ENCODE results near the gene ZNF761.
"Not testable (repeated sequence)": the region's sequence is repeated elsewhere in the genome, so short reads cannot be mapped to it uniquely, and the experiment has no call there.

Gene ZNF761

DNA sequence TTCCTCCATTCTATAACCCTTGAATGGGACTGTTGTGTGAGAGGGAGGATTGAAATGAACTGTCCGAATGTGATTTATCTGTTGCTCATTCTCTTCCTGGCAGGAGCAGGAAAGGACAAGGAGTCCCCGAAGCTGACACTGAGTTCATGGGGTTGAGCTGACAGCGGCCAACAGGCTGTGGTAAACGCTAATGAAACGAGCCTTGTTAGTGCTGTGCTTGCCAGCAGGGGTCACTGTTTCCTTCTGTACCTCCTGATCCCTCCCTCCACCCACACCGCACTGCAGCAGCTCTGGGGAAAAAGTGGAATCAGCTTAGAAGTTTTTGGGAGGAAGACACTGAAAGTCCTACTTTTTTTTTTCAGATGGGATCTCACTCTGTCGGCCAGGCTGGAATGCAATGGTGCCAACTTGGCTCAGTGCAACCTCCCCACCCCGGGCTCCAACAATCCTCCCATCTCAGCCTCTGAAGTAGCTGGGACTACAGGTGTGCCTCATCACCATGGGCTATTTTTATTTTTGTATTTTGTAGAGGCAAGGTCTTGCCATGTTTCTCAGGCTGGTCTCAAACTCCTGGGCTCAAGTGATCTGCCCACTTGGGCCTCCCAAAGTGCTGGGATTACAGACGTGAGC, 6.7 kb upstream of the ZNF761 start:
- H3K4me3 ChIP-seq (ENCODE audit: low read depth, low read length): no peak overlapping the region
- in situ Hi-C loops (cut with HindIII; ENCODE audit: low sequenced_read_pairs): no loop called here
- TF ChIP-seq, protein P1, sequence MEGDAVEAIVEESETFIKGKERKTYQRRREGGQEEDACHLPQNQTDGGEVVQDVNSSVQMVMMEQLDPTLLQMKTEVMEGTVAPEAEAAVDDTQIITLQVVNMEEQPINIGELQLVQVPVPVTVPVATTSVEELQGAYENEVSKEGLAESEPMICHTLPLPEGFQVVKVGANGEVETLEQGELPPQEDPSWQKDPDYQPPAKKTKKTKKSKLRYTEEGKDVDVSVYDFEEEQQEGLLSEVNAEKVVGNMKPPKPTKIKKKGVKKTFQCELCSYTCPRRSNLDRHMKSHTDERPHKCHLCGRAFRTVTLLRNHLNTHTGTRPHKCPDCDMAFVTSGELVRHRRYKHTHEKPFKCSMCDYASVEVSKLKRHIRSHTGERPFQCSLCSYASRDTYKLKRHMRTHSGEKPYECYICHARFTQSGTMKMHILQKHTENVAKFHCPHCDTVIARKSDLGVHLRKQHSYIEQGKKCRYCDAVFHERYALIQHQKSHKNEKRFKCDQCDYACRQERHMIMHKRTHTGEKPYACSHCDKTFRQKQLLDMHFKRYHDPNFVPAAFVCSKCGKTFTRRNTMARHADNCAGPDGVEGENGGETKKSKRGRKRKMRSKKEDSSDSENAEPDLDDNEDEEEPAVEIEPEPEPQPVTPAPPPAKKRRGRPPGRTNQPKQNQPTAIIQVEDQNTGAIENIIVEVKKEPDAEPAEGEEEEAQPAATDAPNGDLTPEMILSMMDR (IDR thresholded peaks at IDR 0.05; ENCODE audit: low read depth, low read length): peak; percentile 72
- peak; percentile 50 for DNase-seq (ENCODE audit: low read depth, low spot score)

DNA sequence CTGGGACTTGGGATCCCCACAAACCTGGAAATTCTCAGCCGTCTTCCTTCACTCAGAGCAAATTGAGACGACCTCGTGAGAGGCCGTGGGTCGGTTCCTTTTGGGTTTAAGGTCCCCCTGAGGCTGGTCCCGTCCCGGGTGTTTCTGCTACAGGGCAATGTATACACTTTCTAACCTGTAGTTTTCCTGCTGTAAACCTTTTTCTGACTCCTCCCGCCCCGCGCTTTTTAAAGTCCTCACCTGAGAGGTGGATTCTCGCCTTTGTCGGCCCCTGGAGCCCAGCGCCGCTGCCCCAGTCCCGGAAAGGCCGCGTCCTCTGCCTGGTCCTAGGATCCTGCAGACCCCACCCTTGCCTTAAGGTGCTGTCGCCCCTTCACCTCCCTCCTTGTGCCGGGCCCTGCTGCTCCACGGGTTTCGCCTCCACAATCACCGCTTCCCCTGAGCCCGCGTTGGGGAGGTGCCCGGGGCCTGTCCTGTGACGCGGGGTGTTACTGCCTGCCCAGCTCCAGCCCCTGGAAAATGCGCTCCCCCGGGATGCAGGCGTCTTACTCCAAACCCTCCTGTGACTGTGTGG, 391 bp downstream of the ZNF761 start:
- H3K4me3 ChIP-seq (ENCODE audit: low read depth, low read length): peak overlapping the region; percentile 64
- TF ChIP-seq, protein P1 (IDR thresholded peaks at IDR 0.05; ENCODE audit: low read depth, low read length): no peak
- DNase-seq (ENCODE audit: low read depth, low spot score): no peak
- in situ Hi-C loops (cut with HindIII; ENCODE audit: low sequenced_read_pairs): no loop called here

DNA sequence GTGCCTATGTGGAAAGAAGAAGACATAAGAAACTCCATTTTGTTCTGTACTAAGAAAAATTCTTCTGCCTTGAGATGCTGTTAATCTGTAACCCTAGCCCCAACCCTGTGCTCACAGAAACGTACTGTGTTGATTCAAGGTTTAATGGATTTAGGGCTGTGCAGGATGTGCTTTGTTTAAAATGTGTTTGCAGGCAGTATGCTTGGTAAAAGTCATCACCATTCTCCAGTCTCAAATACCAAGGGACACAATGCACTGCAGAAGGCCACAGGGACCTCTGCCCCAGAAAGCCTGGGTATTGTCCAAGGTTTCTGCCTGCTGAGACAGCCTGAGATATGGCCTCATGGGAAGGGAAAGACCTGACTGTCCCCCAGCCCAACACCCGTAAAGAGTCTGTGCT, 12.0 kb downstream of the ZNF761 start:
- H3K4me3 ChIP-seq (ENCODE audit: low read depth, low read length); DNase-seq (ENCODE audit: low read depth, low spot score); in situ Hi-C loops (cut with HindIII; ENCODE audit: low sequenced_read_pairs): not testable (repeated sequence)

DNA sequence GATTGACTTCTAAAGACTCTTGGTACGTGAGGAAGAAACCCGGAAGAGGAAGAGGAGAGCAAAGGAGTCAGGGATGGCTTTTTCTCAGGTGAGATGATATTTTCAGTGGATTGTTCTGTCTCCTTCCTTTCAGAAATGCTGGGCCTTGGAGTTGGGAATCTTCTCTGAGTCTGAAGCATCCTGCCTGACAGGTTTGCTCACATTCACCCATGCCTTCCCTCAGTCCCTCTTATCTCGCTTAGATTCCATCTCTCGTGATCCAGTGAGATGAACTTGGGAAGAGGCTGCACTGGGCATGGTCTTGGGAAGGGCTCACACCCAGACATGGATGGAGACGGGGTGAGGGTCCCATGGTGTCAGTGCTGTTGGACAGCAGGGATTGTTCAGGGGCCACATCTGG, 15.4 kb downstream of the ZNF761 start:
- in situ Hi-C loops (cut with HindIII; ENCODE audit: low sequenced_read_pairs); DNase-seq (ENCODE audit: low read depth, low spot score); H3K4me3 ChIP-seq (ENCODE audit: low read depth, low read length): not testable (repeated sequence)

DNA sequence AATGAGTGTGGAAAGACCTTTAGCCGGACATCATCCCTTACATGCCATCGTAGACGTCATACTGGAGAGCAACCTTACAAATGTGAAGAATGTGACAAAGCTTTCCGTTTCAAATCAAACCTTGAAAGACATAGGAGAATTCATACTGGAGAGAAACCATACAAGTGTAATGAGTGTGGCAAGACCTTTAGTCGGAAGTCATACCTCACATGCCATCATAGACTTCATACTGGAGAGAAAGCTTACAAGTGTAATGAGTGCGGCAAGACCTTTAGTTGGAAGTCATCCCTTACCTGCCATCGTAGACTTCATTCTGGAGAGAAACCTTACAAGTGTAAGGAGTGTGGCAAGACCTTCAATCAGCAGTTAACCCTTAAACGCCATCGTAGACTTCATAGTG, 24.0 kb downstream of the ZNF761 start:
- TF ChIP-seq, protein P1 (IDR thresholded peaks at IDR 0.05; ENCODE audit: low read depth, low read length): no peak
- no peak for DNase-seq (ENCODE audit: low read depth, low spot score)
- no peak overlapping the region for H3K4me3 ChIP-seq (ENCODE audit: low read depth, low read length)
- in situ Hi-C loops (cut with HindIII; ENCODE audit: low sequenced_read_pairs): no loop called here

DNA sequence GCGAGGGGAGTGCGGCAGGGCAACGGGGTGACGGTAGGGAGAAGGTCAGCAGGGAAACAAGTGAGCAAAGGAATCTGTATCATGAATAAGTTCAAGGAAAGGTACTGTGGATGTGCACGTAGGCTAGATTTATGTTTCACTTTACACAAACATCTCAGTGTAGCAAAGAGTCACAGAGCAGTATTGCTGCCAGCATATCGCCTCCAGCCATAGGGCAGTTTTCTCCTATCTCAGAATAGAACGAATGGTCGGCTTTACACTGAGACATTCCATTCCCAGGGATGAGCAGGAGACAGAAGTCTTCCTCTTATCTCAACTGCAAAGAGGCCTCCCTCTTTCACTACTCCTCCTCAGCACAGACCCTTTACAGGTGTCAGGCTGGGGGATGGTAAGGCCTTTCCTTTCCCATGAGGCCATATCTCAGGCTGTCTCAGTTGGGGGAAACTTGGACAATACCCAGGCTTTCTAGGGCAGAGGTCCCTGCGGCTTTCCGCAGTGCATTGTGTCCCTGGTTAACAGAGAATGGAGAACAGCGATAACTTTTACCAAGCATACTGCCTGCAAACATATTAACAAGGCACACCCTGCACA, 28.4 kb downstream of the ZNF761 start:
- DNase-seq (ENCODE audit: low read depth, low spot score); in situ Hi-C loops (cut with HindIII; ENCODE audit: low sequenced_read_pairs): not testable (repeated sequence)

DNA sequence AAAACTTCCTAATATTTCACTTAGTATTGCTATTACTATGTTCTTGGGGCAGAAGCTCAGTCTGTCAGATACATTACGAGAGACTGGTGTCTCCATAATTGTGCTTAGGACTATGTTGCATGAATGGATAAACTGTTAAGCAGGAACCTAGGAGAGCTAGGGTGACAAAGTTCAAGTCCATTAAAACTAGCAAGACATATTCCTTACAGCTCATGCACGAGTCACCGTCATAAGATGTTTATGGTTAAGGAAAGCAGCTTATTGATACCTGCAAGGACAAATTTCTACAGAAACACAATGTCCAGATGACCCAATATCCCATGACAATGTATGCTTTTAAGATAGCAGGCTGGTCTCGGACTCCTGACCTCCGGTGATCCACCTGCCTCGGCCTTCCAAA, 30.1 kb downstream of the ZNF761 start:
- TF ChIP-seq, protein P1 (IDR thresholded peaks at IDR 0.05; ENCODE audit: low read depth, low read length): no peak
- no peak overlapping the region for H3K4me3 ChIP-seq (ENCODE audit: low read depth, low read length)
- no peak for DNase-seq (ENCODE audit: low read depth, low spot score)
- in situ Hi-C loops (cut with HindIII; ENCODE audit: low sequenced_read_pairs): no loop called here

More for the DNA sequence above, 28.4 kb downstream of the ZNF761 start:
- not testable (repeated sequence) for H3K4me3 ChIP-seq (ENCODE audit: low read depth, low read length)

DNA sequence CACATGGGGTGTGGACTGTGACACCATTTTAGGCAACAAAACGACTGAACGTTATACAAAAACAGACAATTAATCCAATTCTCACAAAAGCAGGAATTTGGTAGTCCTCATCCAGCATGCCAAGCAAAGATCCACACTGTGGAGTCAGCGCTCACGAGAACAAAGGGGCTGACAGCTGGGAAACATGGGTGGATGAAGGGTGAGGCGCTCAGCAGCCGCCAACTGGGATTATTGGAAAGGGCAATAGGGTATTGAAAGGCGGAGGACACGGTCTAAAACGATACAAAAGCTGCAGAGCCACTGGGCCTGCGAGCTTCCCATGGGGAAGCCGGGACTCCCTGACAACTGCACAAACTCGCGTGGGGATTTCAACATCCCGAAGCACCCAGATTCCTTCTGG, 31.1 kb downstream of the ZNF761 start:
- TF ChIP-seq, protein P1 (IDR thresholded peaks at IDR 0.05; ENCODE audit: low read depth, low read length): no peak
- H3K4me3 ChIP-seq (ENCODE audit: low read depth, low read length): no peak overlapping the region
- no peak for DNase-seq (ENCODE audit: low read depth, low spot score)
- in situ Hi-C loops (cut with HindIII; ENCODE audit: low sequenced_read_pairs): no loop called here
